GM13977 (cell line): ENCODE results near the gene SMIM36.

Experiments used
- DNase-seq: peaks from one replicate; pipeline ENCODE4 v3.0.0; 2012; ENCODE audit warnings: low spot score
- CTCF ChIP-seq: IDR thresholded peaks from 2 replicates; pipeline ENCODE4 v1.5.1; 2012; ENCODE audit warnings: mild to moderate bottlenecking, control low read depth; ENCODE audit not compliant: insufficient read depth; ENCODE audit errors: extremely low read depth, missing control alignments
- in situ Hi-C: fragments of 300-500 bp; cut with MboI; formaldehyde crosslinking; loops from one replicate; pipeline ENCODE4 v1.12.0; 2022; ENCODE audit warnings: low sequenced_read_pairs, low pct_unique_long_range_greater_than_20kb, mixed read lengths, inconsistent platforms; ENCODE audit not compliant: unreplicated experiment

SMIM36 gene

DNA sequence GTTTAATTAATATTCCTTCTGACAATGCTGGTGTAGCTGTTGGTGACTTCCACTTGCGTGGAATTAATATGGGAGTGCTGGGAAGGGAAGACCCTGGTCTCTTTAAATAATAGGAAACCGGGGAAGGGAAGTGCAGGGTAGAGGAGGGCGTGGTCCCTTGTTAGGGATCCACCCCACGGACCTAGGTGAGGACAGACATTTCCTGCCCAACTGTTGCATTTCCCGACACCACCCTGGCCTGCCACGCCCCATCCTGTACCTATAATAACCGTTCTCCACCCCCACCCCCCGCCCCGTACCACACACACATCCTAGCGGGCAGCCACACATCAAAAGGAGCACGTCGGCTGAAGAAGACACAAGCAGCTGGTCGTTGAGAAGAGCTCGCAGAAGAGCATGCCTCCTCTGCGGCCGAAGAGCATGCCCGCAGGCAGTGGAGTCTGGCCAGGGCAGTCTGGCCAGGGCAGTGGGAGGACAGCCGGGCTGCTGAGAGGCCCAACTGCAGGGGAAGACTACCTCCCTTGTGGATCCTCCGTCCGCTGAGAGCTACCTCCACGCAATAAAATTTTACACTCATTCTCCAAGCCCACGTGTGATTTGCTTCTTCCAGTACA is 52.9 kb downstream of the SMIM36 start:
- no peak for DNase-seq
- in situ Hi-C loops: no loop called here
- no peak for TF ChIP-seq CTCF

- in situ Hi-C loops: no loop called here
- DNase-seq: no peak
These were observed 54.7 kb downstream of the SMIM36 start for GRCh38 chr17:55456307-55457240.

DNA sequence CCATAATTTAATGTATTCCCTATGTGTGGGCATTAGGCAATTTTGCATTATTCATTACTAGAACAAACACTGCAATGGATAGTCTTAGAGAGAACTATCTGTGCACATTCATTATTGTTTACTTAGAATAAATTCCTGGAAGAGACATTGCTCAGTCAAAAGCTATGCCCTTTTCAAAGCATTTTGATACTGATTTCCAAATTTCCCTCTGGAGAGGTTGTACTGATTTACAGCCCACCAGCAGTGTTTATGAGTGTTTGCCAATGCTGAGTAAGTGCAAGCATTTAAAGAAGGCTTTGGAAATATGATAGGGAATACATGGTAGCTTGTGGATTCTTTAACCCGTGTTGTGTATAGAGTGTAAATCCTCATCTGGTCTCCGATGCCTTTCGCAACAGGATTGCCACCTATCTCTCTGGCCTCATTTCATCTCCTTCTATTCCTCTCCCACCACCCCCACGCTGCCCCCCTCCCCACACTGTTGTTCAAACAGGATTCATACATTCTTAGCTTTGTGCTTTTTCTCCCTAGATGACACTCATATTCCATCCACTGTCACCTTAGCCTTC is 56.3 kb downstream of the SMIM36 start:
- no peak for TF ChIP-seq CTCF
- in situ Hi-C loops: no loop called here

More at GRCh38 chr17:55456307-55457240, 54.7 kb downstream of the SMIM36 start:
- TF ChIP-seq CTCF: no peak

DNA sequence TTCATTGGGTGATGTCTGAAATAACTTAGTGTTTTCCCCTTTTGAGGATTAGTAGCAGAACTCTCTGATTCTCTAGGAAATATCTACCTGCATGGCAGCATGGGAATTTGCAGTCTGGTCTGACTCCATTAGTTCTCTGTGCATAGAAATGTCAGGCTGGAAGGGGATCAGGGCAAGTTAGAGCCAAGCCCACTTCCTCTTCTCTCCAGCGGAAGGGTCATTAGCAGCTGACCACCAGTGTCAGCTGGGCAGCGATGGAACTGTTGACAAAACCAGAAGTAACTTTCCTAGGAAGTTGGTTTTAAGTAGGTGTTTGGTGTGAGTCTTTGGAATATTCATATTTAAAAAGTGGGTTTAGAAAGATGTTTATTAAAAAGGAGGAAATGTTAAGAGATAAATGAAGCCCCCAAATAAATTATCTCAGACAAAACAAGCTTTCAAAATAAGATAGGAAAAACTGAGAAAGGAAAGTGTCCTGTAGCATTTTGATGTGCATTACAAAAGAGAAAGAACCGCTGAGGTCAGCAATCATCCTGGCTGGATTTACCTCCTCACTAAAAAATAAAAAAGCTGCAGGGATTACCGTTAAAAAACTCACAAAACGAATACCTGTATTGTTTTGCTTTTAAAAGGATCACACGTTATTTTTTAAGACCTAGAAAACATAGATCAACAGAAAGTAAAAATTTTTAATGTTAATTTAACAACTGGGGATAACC is 57.3 kb downstream of the SMIM36 start:
- in situ Hi-C loops: no loop called here
- TF ChIP-seq CTCF: no peak
- DNase-seq: no peak

More for the DNA sequence above, 56.3 kb downstream of the SMIM36 start:
- no peak for DNase-seq

- no peak for TF ChIP-seq CTCF
- in situ Hi-C loops: no loop called here
- no peak for DNase-seq
These were observed 59.0 kb downstream of the SMIM36 start for GRCh38 chr17:55452139-55452790.

GRCh38 chr17:55451758-55452138 is 59.5 kb downstream of the SMIM36 start:
- in situ Hi-C loops: no loop called here
- TF ChIP-seq CTCF: no peak
- no peak for DNase-seq
